Measurements from ENCODE around the gene PLA2G4D.

The PLA2G4D gene

DNA sequence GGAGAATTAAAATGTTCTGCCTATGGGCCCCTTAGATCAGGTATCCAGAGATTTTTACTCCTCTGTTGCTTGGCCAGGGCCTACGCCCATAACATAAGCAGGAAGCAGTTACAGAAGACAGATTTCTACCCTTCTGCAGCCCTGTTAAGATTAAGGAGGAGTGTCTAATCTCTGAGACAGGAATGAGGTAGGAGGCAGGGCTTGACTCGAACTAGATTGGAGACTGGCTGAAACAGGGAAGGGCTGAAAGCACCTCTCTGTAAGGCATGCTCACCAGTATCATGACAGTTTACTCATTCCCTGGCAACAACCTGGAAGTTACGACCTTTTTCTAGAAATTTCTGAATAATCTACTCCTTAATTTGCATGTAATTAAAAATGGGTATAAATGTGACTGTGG, 16.7 kb downstream of the PLA2G4D start:
- DNase-seq (ENCODE audit: low read depth in 1 of 2, low spot score in 1 of 2), result no peak

- DNase-seq (ENCODE audit: low read depth in 1 of 2, low spot score in 1 of 2), result no peak
Observed at GRCh38 chr15:42073418-42073817, 20.9 kb downstream of the PLA2G4D start.

DNA sequence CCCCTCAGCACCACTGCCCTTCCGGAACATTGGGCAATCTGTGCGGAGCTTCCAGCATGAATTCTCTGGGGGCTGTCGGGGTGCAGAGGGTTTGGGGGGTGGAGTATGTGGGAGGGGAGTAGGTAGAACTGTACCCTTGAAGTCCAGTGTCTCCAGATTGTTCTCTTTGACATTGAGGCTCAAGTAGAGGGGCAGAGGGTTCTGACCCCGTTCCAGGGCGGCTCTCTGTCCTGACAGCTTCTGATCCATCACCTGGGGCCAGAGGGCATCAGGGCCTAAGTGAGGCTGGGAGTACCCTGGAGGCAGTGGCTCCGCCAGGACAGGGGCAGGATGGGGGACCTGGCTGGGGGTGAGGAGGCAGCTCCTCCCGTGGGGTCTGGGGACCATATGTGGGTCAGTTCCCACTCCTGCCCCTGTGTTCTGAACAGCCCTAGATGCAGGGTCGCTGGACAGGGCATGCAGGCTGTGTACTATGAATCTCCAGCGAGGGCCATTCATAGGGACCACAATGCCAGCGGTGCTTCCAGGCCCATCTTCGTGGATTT, 22.1 kb downstream of the PLA2G4D start:
- no peak for DNase-seq (ENCODE audit: low read depth in 1 of 2, low spot score in 1 of 2)

GRCh38 chr15:42071717-42072116, 22.6 kb downstream of the PLA2G4D start:
- no peak for DNase-seq (ENCODE audit: low read depth in 1 of 2, low spot score in 1 of 2)

DNA sequence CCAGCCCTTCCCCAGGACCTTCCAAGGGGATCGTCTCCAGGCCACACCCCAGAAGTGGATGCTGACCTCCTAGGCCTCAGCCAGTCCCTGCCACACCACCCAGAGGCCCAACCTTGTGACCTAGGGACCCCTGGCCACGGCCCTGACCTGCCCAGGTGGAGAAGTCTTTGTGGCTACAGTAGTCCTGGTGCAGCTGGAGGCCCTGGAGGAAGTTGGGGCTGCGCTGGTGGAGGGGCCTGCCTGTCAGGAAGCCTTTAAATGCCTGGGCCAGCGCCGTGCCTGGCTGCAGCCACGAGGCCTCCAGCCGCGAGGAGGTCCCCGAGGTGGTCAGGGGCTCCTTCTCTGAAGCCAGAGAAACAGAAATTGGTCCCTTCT, 23.4 kb downstream of the PLA2G4D start:
- no peak for DNase-seq (ENCODE audit: low read depth in 1 of 2, low spot score in 1 of 2)

DNA sequence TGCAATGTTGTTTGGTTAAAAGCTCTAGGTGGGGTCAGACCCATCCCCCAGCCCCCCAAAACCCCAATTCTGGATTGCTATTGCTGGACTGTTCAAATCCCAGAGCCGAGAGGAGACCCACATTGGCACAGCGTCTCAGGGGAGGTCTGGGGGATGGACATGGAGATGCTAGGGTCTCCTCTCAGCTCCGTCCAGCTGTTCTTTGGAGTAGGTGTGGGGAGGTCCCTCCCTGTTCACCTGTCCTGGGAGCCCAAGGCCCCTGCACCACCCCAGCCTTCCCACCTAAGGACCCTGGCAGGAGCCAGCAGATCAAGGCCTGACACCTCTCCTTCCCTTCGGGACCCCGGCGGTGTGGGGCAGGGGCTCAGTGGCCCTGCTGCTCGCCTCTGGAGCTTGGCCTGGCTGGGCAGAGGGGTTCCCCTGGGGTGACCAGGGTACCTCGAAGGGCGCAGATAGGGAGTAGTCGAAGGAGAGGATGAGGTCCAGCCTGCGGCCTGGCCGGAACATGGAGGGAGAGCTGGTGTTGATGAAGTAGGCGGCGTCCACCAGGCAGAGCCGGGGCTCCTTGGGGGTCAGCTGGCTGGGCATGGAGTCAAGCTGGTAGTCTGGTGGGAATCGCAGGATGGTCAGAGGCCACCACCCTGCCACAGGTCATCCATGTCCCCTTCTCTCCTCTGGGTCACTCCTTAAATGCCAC, 23.9 kb downstream of the PLA2G4D start:
- DNase-seq (ENCODE audit: low read depth in 1 of 2, low spot score in 1 of 2), result no peak

DNA sequence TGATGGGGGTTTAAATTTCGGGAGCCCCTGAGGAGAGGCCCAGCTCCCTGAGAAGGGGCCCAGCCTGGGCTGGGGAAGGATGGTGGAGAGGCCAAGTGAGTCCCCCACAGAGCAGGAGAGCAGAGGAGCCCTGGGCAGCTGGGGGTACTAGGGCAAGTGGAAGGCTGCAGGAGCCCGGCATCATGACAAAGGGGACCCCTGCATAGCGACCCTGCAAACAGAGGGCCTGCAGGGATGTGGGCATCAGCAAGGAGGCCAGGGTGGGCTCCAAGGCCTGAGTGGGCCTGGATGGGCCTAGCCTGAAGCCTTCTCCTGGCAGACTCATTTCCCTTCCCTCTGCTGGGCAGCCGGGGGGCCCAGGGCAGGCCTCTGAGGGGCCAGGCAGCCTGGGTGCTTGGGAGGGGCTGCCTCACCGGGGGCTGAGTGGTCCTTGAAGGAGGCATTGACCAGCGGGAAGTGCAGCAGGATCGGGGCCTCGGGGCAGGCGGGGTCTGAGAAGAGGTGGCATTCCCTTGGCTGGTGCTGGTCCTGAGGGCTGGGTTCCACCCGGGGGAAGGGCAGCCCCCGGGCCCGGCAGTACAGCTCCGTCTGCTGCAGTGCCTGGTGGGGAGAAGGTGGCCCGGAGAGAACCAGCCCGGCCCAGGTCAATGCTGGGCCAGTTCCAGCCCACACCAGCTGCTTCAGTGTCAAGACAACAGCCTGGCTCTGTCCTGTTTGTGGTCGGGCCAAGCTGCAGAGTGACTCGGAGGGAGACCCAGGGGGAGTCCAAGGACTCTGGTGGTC, 24.7 kb downstream of the PLA2G4D start:
- DNase-seq (ENCODE audit: low read depth in 1 of 2, low spot score in 1 of 2), result no peak

- DNase-seq (ENCODE audit: low read depth in 1 of 2, low spot score in 1 of 2), result no peak
Observed at GRCh38 chr15:42069025-42069424, 25.3 kb downstream of the PLA2G4D start.

- DNase-seq (ENCODE audit: low read depth in 1 of 2, low spot score in 1 of 2), result no peak
Observed at GRCh38 chr15:42068601-42069000, 25.8 kb downstream of the PLA2G4D start.

DNA sequence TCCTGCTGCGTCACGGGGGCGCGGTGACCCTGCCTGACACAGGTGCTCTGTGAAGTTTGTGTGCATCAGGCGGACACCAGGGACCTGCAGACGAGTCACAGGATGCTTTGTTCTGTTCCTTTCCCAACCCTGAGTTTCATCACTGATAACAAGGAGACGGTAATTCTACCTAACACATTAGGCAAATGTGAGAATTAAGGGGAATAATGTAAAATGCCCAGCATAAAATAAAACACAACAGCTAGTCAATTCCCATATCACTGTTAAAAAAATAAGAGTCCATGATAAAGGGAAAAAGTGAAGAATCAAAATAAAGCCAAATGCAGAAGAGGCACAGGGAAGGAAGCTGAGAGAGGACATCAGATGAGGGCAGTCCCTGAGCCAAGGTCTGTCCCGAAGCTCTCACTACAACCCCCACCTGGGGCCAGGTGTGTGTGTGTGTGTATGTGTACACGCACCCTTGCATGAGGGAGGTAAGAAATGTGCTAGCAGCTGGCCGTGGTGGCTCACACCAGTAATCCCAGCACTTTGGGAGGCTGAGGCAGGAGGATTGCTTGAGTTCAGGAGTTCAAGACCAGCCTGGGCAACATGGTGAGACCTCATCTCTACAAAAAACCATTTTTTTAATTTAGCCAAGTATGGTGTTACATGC, 27.5 kb downstream of the PLA2G4D start:
- DNase-seq (ENCODE audit: low read depth in 1 of 2, low spot score in 1 of 2), result no peak

DNA sequence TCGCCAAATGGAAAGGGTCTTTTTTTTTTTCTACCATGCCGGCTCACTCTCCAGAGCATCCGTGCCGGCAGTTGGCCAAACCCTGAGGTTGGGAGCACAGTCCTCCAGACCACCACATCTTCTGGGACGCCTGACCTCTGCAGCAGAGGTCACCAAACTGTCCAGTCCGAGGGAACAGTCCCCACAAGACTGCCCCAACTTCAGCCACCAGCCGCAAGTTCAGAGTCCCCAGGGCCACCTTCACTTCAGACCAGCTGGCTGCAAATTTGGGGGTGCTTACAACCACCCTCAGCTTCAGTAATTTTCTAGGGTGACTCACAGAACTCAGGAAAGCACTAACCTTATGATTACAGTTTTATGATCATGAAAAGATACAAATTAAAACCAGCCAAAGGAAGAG, 28.9 kb downstream of the PLA2G4D start:
- no peak for DNase-seq (ENCODE audit: low read depth in 1 of 2, low spot score in 1 of 2)

DNA sequence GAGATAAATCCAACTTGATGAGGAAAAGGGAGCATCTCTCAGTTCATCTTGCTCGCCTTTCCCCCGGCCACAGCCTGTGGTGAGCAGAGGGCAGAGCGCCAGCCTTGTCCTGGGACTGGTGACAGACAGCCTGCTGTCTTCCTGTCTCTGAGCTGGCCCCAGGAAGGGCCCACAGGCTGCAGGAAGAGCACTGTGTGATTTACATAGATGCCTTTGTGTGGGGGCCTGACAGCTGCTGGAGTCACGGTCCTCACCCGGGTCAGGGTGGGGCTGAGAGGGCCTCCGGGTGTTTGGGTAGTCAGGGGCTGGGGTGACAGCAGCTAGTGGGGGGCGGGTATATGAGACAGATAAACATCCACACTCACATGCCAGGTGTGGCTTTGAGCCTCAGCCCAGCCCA, 29.3 kb downstream of the PLA2G4D start:
- no peak for DNase-seq (ENCODE audit: low read depth in 1 of 2, low spot score in 1 of 2)

DNA sequence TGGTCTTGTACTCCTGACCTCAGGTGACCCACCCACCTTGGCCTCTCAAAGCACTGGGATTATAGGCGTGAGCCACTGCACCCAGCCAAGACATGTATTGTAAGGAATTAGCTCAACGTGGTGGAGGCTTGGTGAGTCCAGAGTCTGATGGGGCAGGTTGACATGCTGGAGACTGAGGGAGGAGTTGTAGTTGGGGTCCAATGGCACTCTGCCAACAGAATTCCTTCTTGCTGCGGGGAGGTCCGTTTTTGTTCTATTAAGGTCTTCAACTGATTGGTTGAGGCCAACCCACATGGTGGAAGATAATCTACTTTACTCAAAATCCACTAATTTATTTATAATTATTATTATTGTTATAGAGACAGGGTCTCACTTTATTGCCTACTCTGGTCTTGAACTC, 30.1 kb downstream of the PLA2G4D start:
- no peak for DNase-seq (ENCODE audit: low read depth in 1 of 2, low spot score in 1 of 2)

- DNase-seq (ENCODE audit: low read depth in 1 of 2, low spot score in 1 of 2), result no peak
Observed at GRCh38 chr15:42063122-42063848, 31.1 kb downstream of the PLA2G4D start.

- no peak for DNase-seq (ENCODE audit: low read depth in 1 of 2, low spot score in 1 of 2)
Observed at GRCh38 chr15:42062284-42062806, 32.0 kb downstream of the PLA2G4D start.

DNA sequence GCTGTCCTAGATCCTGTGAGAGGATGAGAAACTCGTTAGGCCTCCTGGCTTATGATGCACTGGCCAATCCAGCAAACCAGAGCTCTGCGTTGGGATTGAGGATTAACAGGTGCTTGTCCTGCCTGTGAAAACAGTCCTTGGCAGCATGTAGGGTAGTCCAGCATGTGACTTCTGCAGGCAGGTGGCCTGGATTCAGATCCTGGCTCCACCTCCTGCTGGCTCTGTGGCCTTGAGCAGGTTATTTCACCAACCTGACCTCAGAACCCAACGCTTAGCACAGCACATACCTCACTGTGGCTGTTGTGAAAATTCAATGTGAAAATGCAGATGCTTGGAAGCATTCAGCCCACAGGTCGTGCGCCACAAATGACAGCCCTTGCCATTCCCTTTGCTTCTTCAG, 33.6 kb downstream of the PLA2G4D start:
- DNase-seq (ENCODE audit: low read depth in 1 of 2, low spot score in 1 of 2), result no peak

GRCh38 chr15:42060477-42060763, 33.9 kb downstream of the PLA2G4D start:
- DNase-seq (ENCODE audit: low read depth in 1 of 2, low spot score in 1 of 2), result no peak

GRCh38 chr15:42059661-42060476, 34.5 kb downstream of the PLA2G4D start:
- DNase-seq (ENCODE audit: low read depth in 1 of 2, low spot score in 1 of 2), result peak; percentile 39 to 58

- no peak for DNase-seq (ENCODE audit: low read depth in 1 of 2, low spot score in 1 of 2)
Observed at GRCh38 chr15:42058791-42059190, 35.6 kb downstream of the PLA2G4D start.
